Osteoblast (primary cell): Measurements from ENCODE around the gene TRIM22. TPM values are rescaled to one million over a fixed set of nuclear protein-coding genes. Genes with fewer than 3 reads are reported as not detected.

ENCODE experiments used
- DNase-seq: peaks from one replicate; pipeline ENCODE4 v3.0.0; 2011; ENCODE audit warnings: low spot score, mixed read lengths; ENCODE audit not compliant: insufficient read length; ENCODE audit errors: missing footprints
- H2AFZ ChIP-seq: 2 replicates; pipeline ENCODE4 v1.6.0; 2011; ENCODE audit warnings: mild to moderate bottlenecking, low read length
- H3K27ac ChIP-seq: 2 replicates; pipeline ENCODE4 v1.5.1; 2011; ENCODE audit warnings: mild to moderate bottlenecking, low read depth, low read length, moderate library complexity
- H3K27me3 ChIP-seq: 2 replicates; pipeline ENCODE4 v1.6.0; 2012; ENCODE audit warnings: mild to moderate bottlenecking, control low read depth, inconsistent platforms, low read length, moderate library complexity; ENCODE audit not compliant: insufficient read depth
- H3K36me3 ChIP-seq: 2 replicates; pipeline ENCODE4 v1.5.1; 2011; ENCODE audit warnings: mild to moderate bottlenecking, low read length, control low read depth, moderate library complexity; ENCODE audit not compliant: insufficient read depth
- H3K4me1 ChIP-seq: 2 replicates; pipeline ENCODE4 v1.5.1; 2011; ENCODE audit warnings: mild to moderate bottlenecking, low read length, control low read depth, moderate library complexity; ENCODE audit not compliant: insufficient read depth
- H3K4me2 ChIP-seq: 2 replicates; pipeline ENCODE4 v1.6.0; 2011; ENCODE audit warnings: mild to moderate bottlenecking, low read length; ENCODE audit not compliant: insufficient read depth
- H3K4me3 ChIP-seq: fragments of 200-600 bp; sonication (generic); 3 replicates; pipeline ENCODE4 v1.5.1; 2012; ENCODE audit warnings: mild to moderate bottlenecking, low read length, inconsistent platforms; ENCODE audit not compliant: insufficient read depth
- H3K79me2 ChIP-seq: 2 replicates; pipeline ENCODE4 v1.6.0; 2012; ENCODE audit warnings: mild to moderate bottlenecking, low read length, control low read depth, inconsistent platforms; ENCODE audit not compliant: insufficient read depth
- H3K9me3 ChIP-seq: 2 replicates; pipeline ENCODE4 v1.5.1; 2011; ENCODE audit warnings: low read depth, low read length, control low read depth
- H4K20me1 ChIP-seq: 2 replicates; pipeline ENCODE4 v1.6.0; 2012; ENCODE audit warnings: mild to moderate bottlenecking, low read length, control low read depth; ENCODE audit not compliant: insufficient read depth
- CTCF ChIP-seq: IDR thresholded peaks from 2 replicates; pipeline ENCODE4 v1.5.1; 2011; ENCODE audit warnings: mild to moderate bottlenecking, low read depth, low read length, moderate library complexity; ENCODE audit errors: extremely low read depth
- total RNA-seq: library from RNA; depleted of rRNA; stranded (reverse); fragments of >200 nt; gene quantifications from 2 replicates; pipeline ENCODE4 v1.2.3, GENCODE V29; 2012

Gene TRIM22
- total RNA-seq, 1 donor: 152 TPM

- H3K79me2 ChIP-seq: peaks cover 6% of the 10 kb centered on the region
- H4K20me1 ChIP-seq: no peaks in the 10 kb centered on the region
- no peaks in the 10 kb centered on the region for H3K27me3 ChIP-seq
- no peak overlapping the region for H3K27ac ChIP-seq
- H3K4me2 ChIP-seq: no peak overlapping the region
- no peaks in the 10 kb centered on the region for H3K9me3 ChIP-seq
- H3K36me3 ChIP-seq: peaks cover 61% of the 10 kb centered on the region
- no peak for TF ChIP-seq CTCF
- no peak overlapping the region for H3K4me3 ChIP-seq
- no peaks in the 10 kb centered on the region for H3K4me1 ChIP-seq
- H2AFZ ChIP-seq: no peak overlapping the region
- DNase-seq: no peak
These were observed 11.5 kb downstream of the TRIM22 start for GRCh38 chr11:5701055-5701577.

- no peak for TF ChIP-seq CTCF
- H3K27ac ChIP-seq: no peak overlapping the region
- no peak for DNase-seq
- no peak overlapping the region for H2AFZ ChIP-seq
- H3K27me3 ChIP-seq: no peaks in the 10 kb centered on the region
- H3K4me3 ChIP-seq: no peak overlapping the region
- H3K9me3 ChIP-seq: no peaks in the 10 kb centered on the region
- no peak overlapping the region for H3K4me2 ChIP-seq
- peaks cover 3% of the 10 kb centered on the region for H3K79me2 ChIP-seq
- H4K20me1 ChIP-seq: no peaks in the 10 kb centered on the region
- no peaks in the 10 kb centered on the region for H3K4me1 ChIP-seq
- H3K36me3 ChIP-seq: peaks cover 63% of the 10 kb centered on the region
These were observed 14.3 kb downstream of the TRIM22 start for GRCh38 chr11:5703741-5704536.

GRCh38 chr11:5705688-5706087, 16.1 kb downstream of the TRIM22 start:
- Histone ChIP-seq H4K20me1 (no peaks in the 10 kb centered on the region), H3K79me2 (peaks cover 3% of the 10 kb centered on the region), H3K4me2 (no peak overlapping the region), H3K36me3 (peaks cover 63% of the 10 kb centered on the region), H3K9me3 (no peaks in the 10 kb centered on the region), H2AFZ (no peak overlapping the region), H3K27me3 (no peaks in the 10 kb centered on the region), H3K4me1 (no peaks in the 10 kb centered on the region), H3K27ac (no peak overlapping the region), H3K4me3 (no peak overlapping the region)
- DNase-seq: no peak
- no peak for TF ChIP-seq CTCF

- H3K4me1 ChIP-seq: no peaks in the 10 kb centered on the region
- H3K79me2 ChIP-seq: no peaks in the 10 kb centered on the region
- no peaks in the 10 kb centered on the region for H3K9me3 ChIP-seq
- peaks cover 22% of the 10 kb centered on the region for H3K36me3 ChIP-seq
- H3K4me2 ChIP-seq: no peak overlapping the region
- H2AFZ ChIP-seq: no peak overlapping the region
- H4K20me1 ChIP-seq: no peaks in the 10 kb centered on the region
- no peak for DNase-seq
- H3K4me3 ChIP-seq: no peak overlapping the region
- TF ChIP-seq CTCF: peak; percentile 38
- H3K27ac ChIP-seq: no peak overlapping the region
- no peaks in the 10 kb centered on the region for H3K27me3 ChIP-seq
These were observed 22.9 kb downstream of the TRIM22 start for GRCh38 chr11:5712507-5712906.
